ENCODE data around the gene FAXC.

Gene FAXC

GRCh38 chr6:99349171-99350141 lies at the start of gene FAXC:
TSS of gene FAXC (minus strand) at chr6:99349674. CDS start at chr6:99349372, 302 bp downstream.
- peak within 1 kb of the TSS; percentile 51 to 61 for H3K4me3 ChIP-seq (replicated peaks in 1 of 2; ENCODE audit: low read depth in 2 of 2, low read length in 2 of 2)
- DNase-seq (ENCODE audit: low read depth in 2 of 2) = peak; percentile 21 to 25
- TF ChIP-seq, protein P1, sequence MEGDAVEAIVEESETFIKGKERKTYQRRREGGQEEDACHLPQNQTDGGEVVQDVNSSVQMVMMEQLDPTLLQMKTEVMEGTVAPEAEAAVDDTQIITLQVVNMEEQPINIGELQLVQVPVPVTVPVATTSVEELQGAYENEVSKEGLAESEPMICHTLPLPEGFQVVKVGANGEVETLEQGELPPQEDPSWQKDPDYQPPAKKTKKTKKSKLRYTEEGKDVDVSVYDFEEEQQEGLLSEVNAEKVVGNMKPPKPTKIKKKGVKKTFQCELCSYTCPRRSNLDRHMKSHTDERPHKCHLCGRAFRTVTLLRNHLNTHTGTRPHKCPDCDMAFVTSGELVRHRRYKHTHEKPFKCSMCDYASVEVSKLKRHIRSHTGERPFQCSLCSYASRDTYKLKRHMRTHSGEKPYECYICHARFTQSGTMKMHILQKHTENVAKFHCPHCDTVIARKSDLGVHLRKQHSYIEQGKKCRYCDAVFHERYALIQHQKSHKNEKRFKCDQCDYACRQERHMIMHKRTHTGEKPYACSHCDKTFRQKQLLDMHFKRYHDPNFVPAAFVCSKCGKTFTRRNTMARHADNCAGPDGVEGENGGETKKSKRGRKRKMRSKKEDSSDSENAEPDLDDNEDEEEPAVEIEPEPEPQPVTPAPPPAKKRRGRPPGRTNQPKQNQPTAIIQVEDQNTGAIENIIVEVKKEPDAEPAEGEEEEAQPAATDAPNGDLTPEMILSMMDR (IDR thresholded peaks at IDR 0.05; ENCODE audit: low read depth, low read length) = no peak

DNA sequence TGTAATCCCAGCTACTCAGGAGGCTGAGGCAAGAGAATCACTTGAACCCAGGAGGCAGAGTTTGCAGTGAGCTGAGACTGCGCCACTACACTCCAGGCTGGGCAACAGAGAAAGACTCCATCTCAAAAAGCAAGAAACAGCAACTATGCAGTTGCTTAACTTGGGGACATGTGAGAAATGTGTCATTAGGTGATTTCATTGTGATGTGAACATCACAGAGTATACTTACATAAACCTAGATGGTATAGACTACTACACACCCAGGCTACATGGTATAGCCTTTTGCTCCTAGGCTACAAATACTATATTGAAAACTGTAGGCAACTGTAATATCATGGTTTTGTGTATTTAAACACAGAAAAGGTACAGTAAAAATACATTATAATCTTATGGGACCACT lies 47.8 kb upstream of the FAXC start:
- DNase-seq (ENCODE audit: low read depth in 2 of 2) = no peak
- TF ChIP-seq, protein P1 (IDR thresholded peaks at IDR 0.05; ENCODE audit: low read depth, low read length) = no peak

DNA sequence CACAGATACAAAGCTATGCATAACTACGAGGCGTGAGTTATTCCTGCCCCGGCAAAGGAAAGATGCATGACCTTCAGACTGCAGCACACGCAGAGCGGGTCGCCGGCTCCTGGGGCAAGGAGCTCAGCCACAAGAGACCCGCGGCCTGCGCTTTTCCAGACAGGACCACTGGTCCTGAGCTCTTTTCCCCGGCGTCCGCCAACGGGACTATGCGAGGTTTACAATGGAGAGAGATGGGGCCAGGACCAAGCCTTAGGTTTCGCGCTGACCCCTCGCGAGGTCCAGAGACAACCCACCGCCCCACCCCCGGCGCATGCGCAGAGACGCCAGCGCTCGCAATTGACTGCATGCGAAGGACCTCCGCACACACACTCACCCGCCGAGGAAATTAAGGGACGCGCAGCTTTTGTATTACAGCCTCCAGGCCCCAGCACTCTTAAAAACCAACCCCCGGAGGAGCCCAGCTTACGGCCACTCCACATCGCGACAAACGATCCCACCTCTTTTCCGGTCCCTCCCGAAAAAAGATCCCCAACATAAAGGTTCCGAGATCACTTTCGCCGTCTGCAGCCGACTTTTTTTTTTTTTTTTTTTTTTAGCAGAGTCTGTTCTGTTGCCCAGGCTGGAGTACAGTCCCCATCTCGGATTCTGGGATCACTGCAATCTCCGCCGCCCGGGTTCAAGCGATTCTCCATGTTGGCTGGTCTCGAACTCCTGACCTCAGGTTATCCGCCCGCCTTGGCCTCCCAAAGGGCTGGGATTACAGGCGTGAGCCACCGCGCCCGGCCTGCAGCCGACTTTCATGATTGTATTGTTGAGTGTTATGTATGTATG lies 44.4 kb upstream of the FAXC start, which contains the start of gene COQ3:
COQ3 (minus strand) TSS at position 498 of the 834 bp plus-strand sequence; CDS start at position 482, 16 bp downstream.
- TF ChIP-seq, protein P1 (IDR thresholded peaks at IDR 0.05; ENCODE audit: low read depth, low read length) = no peak
- DNase-seq (ENCODE audit: low read depth in 2 of 2) = peak; percentile 83 to 84
- H3K4me3 ChIP-seq (replicated peaks in 1 of 2; ENCODE audit: low read depth in 2 of 2, low read length in 2 of 2) = peak within 1 kb of the TSS; percentile 69 to 72

More for the DNA sequence above, 47.8 kb upstream of the FAXC start:
- H3K4me3 ChIP-seq (replicated peaks in 1 of 2; ENCODE audit: low read depth in 2 of 2, low read length in 2 of 2) = no peak overlapping the region

DNA sequence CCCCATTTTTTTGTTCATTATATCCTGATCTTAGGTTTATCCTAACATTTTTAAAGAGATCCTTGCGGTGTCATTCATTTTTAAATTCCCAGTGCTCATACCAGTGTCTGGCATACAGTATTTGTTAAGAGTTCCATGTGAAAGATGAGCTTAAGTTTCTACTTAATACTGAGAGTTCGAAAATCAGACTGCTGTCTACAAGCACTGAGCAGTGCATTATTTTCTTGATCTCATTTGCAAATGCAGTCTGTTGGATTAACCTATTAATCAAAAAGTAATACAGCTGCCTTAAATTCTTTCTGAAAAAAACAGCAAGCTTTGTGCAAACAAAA lies 43.9 kb upstream of the FAXC start:
- TF ChIP-seq, protein P1 (IDR thresholded peaks at IDR 0.05; ENCODE audit: low read depth, low read length) = no peak

GRCh38 chr6:99390896-99391295 lies 41.4 kb upstream of the FAXC start:
- no peak for DNase-seq (ENCODE audit: low read depth in 2 of 2)
- H3K4me3 ChIP-seq (replicated peaks in 1 of 2; ENCODE audit: low read depth in 2 of 2, low read length in 2 of 2) = no peak overlapping the region
- TF ChIP-seq, protein P1 (IDR thresholded peaks at IDR 0.05; ENCODE audit: low read depth, low read length) = no peak

More for the DNA sequence above, 43.9 kb upstream of the FAXC start:
- peak overlapping the region; percentile 69 to 72 for H3K4me3 ChIP-seq (replicated peaks in 1 of 2; ENCODE audit: low read depth in 2 of 2, low read length in 2 of 2)
- no peak for DNase-seq (ENCODE audit: low read depth in 2 of 2)

- DNase-seq (ENCODE audit: low read depth in 2 of 2) = no peak
- TF ChIP-seq, protein P1 (IDR thresholded peaks at IDR 0.05; ENCODE audit: low read depth, low read length) = no peak
- no peak overlapping the region for H3K4me3 ChIP-seq (replicated peaks in 1 of 2; ENCODE audit: low read depth in 2 of 2, low read length in 2 of 2)
Measured at GRCh38 chr6:99384507-99384906, 35.0 kb upstream of the FAXC start.

Measured in cardiac fibroblast (primary cell).